OCI-LY3 (cell line): ENCODE results near the gene KLHL35.

ENCODE experiments used
- H2AFZ ChIP-seq: fragments of 200-600, 300-600 bp; shearing (Covaris generic); 2 replicates; pipeline ENCODE4 v1.6.0; 2014; ENCODE audit warnings: antibody characterized with exemption, low read depth, low read length
- H3K27ac ChIP-seq: fragments of 200-600, 300-600 bp; sonication (generic); 2 replicates; pipeline ENCODE4 v1.5.1; 2014; ENCODE audit warnings: mild to moderate bottlenecking, low read length, moderate library complexity, mixed read lengths
- H3K27me3 ChIP-seq: fragments of 200-600, 300-600 bp; sonication (generic); 2 replicates; pipeline ENCODE4 v1.6.1; 2014; ENCODE audit warnings: low read depth, low read length, mixed read lengths
- H3K36me3 ChIP-seq: fragments of 200-600, 300-600 bp; sonication (generic); replicated peaks from 2 replicates; pipeline ENCODE3; 2014; ENCODE audit warnings: low read depth, low read length, mixed read lengths
- H3K4me1 ChIP-seq: fragments of 300-600, 200-600 bp; sonication (generic); 2 replicates; pipeline ENCODE4 v1.6.1; 2014; ENCODE audit warnings: low read length, mixed read lengths
- H3K4me2 ChIP-seq: fragments of 200-600, 300-600 bp; sonication (generic); 2 replicates; pipeline ENCODE4 v1.6.1; 2014; ENCODE audit warnings: low read length, mixed read lengths
- H3K4me3 ChIP-seq: fragments of 300-600, 200-600 bp; sonication (generic); 2 replicates; pipeline ENCODE4 v1.5.1; 2014; ENCODE audit warnings: antibody characterized with exemption, mild to moderate bottlenecking, low read length, moderate library complexity
- H3K79me2 ChIP-seq: fragments of 300-600, 200-600 bp; shearing (Covaris generic); 2 replicates; pipeline ENCODE4 v1.6.1; 2014; ENCODE audit warnings: mild to moderate bottlenecking, low read length, mixed read lengths
- H3K9ac ChIP-seq: fragments of 300-600, 200-600 bp; shearing (Covaris generic); 2 replicates; pipeline ENCODE4 v1.6.0; 2014; ENCODE audit warnings: mild to moderate bottlenecking, low read length, moderate library complexity
- H3K9me3 ChIP-seq: fragments of 200-600, 300-600 bp; shearing (Covaris generic); 2 replicates; pipeline ENCODE4 v1.6.1; 2014; ENCODE audit warnings: low read length, mixed read lengths; ENCODE audit not compliant: insufficient read depth
- H4K20me1 ChIP-seq: fragments of 200-600, 300-600 bp; sonication (generic); 2 replicates; pipeline ENCODE4 v1.6.1; 2016; ENCODE audit warnings: low read length, mixed read lengths; ENCODE audit not compliant: insufficient read depth
- CTCF ChIP-seq: fragments of 200-600, 300-600 bp; sonication (generic); IDR thresholded peaks from 2 replicates; pipeline ENCODE4 v1.5.1; 2014; ENCODE audit warnings: antibody characterized with exemption, low read length, low read depth
- EZH2phosphoT487 ChIP-seq: fragments of 200-600 bp; shearing (Covaris generic); IDR thresholded peaks from 2 replicates; pipeline ENCODE4 v1.6.1; 2018; ENCODE audit warnings: antibody characterized with exemption, mixed run types, low read depth

KLHL35 gene

GRCh38 chr11:75387736-75388294 is 45.2 kb downstream of the KLHL35 start:
- Histone ChIP-seq H3K27ac (no peak overlapping the region), H3K4me3 (no peak overlapping the region), H3K27me3 (peaks cover 14% of the 10 kb centered on the region), H2AFZ (no peak overlapping the region), H3K4me1 (peaks cover 12% of the 10 kb centered on the region), H4K20me1 (no peaks in the 10 kb centered on the region), H3K36me3 (no peaks in the 10 kb centered on the region), H3K4me2 (no peak overlapping the region), H3K9ac (no peak overlapping the region), H3K79me2 (no peaks in the 10 kb centered on the region), H3K9me3 (no peaks in the 10 kb centered on the region)
- TF ChIP-seq EZH2phosphoT487 = no peak
- no peak for TF ChIP-seq CTCF

- no peak overlapping the region for H3K4me3 ChIP-seq
- no peak overlapping the region for H3K4me2 ChIP-seq
- H3K79me2 ChIP-seq = no peaks in the 10 kb centered on the region
- no peak overlapping the region for H3K27ac ChIP-seq
- H3K9me3 ChIP-seq = no peaks in the 10 kb centered on the region
- no peaks in the 10 kb centered on the region for H3K36me3 ChIP-seq
- no peak overlapping the region for H3K9ac ChIP-seq
- TF ChIP-seq EZH2phosphoT487 = no peak
- TF ChIP-seq CTCF = no peak
- no peaks in the 10 kb centered on the region for H4K20me1 ChIP-seq
- peaks cover 14% of the 10 kb centered on the region for H3K27me3 ChIP-seq
- H2AFZ ChIP-seq = no peak overlapping the region
- peaks cover 12% of the 10 kb centered on the region for H3K4me1 ChIP-seq
Observed at GRCh38 chr11:75386942-75387630, 45.9 kb downstream of the KLHL35 start.

GRCh38 chr11:75384438-75385080 is 48.4 kb downstream of the KLHL35 start:
- Histone ChIP-seq H4K20me1 (no peaks in the 10 kb centered on the region), H3K4me3 (peak overlapping the region; percentile 17), H3K36me3 (no peaks in the 10 kb centered on the region), H3K27me3 (peaks cover 7% of the 10 kb centered on the region), H3K79me2 (no peaks in the 10 kb centered on the region), H2AFZ (peak overlapping the region; percentile 20; the same call in 1 of the 2 replicates), H3K9me3 (no peaks in the 10 kb centered on the region), H3K4me2 (peak overlapping the region; percentile 49), H3K4me1 (peaks cover 12% of the 10 kb centered on the region), H3K9ac (no peak overlapping the region), H3K27ac (no peak overlapping the region)
- TF ChIP-seq EZH2phosphoT487 (no peak), CTCF (peak; percentile 98)

GRCh38 chr11:75383246-75383645 is 49.8 kb downstream of the KLHL35 start:
- Histone ChIP-seq H3K4me1 (0 out of 2 replicates have a peak, but pooled peaks cover 3% of the 10 kb centered on the region), H3K79me2 (no peaks in the 10 kb centered on the region), H4K20me1 (no peaks in the 10 kb centered on the region), H3K27me3 (peaks cover 7% of the 10 kb centered on the region), H3K36me3 (no peaks in the 10 kb centered on the region), H3K4me2 (no peak overlapping the region), H3K4me3 (no peak overlapping the region), H2AFZ (no peak overlapping the region), H3K9ac (no peak overlapping the region), H3K27ac (no peak overlapping the region), H3K9me3 (no peaks in the 10 kb centered on the region)
- TF ChIP-seq CTCF (no peak), EZH2phosphoT487 (no peak)
